Measurements from ENCODE around the gene NMRK1.

Gene NMRK1

DNA sequence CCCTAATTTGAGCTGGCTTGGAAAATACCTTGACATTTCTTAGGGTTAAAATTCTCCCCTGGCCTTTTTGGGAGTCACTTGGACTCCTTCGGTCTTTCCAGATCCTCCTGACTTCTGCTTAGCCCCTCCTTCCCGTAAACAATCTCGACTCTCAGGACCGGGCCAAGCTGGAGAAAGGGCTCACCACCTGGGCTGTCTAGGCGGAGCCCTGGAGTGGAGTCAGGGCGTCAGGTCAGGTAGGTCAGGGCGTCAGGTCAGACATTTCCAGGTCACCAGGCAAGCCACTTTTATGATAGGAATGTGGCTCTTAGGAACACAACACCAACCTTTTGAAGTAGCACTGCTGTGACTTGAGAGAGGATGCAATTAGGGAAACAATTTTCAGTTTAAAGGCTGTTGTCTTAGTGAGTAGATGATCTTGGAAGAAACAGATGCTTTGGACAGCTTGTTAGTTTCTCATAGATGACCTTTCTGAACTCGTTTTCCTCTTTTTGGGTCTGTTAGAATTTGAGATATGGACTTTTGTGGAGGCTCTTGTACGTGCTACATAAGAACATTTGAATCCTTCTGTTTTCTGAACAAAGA lies 13.1 kb upstream of the NMRK1 start:
- no peak for DNase-seq

DNA sequence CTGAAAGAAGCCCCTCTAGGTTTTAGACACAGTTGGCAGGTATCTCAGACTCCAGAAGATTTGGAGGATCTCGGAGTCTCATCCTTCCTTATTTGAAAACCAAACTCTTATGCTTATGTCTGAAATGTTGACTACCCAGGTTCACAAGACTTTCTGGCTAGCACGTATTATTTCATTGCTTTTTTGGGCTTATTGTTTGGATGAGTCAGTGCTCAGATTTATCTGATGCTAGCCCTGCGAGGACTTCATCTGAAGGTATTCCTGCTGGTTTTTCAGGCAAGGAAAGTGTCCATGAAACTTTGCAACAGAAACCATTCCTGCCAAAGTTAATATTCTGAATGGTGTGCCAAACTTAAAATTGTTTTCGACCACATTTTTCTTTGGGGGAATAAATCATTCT lies 8.8 kb upstream of the NMRK1 start:
- no peak for DNase-seq

DNA sequence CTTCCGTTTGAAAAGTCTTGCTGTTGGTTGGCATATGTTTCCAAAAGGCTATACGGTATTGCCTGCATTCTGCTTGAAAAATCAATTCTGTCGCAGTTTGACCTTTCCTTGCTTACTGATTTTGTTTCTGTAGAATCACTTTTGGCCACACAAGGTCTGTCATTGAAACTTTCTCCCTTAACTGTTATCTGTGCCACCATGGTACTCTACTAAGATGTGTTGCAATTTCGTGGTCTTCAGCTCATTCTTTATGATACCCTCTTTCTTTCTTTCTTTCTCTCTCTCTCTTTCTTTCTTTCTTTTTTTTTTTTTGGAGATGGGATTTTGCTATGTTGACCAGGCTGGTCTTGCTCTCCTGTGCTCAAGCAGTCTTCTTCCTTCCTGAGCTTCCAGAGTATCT lies 4.8 kb upstream of the NMRK1 start:
- DNase-seq: no peak

DNA sequence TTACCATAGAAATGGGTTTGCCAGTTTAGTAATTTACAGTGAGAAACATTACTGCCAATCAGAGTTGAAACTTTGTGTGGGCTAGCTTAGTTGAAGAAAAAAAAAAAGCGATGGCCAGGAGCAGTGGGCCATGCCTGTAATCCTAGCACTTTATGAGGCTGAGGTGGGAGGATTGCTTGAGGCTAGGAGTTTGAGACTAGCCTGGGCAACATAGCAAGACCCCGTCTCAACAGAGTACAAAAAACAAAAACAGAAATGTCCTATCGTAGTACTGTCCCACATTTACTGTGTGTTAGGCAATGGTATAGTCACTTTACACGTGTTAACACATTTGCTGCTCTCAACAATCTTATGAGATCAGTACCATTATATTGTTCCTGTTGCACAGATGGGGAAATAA lies 2.6 kb upstream of the NMRK1 start:
- no peak for DNase-seq

DNA sequence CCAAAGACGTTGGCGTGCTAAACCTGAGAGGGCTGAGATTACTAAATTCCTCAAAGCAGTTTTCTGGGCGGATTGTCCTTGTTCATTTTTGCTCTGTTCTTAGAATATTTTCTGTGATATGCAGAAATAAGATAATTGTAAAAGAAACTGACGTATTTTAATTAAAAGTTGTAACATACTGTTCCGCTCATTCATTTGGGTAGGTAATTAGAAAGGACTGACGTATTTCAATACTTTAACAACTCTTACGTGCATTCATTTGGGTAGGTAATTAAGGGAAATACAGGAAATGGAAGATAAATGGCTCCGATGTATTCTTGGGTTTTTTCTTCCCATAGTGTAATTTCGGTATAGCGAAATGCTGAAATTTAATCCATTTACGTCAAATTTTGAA lies 1.4 kb upstream of the NMRK1 start:
- DNase-seq: no peak

DNA sequence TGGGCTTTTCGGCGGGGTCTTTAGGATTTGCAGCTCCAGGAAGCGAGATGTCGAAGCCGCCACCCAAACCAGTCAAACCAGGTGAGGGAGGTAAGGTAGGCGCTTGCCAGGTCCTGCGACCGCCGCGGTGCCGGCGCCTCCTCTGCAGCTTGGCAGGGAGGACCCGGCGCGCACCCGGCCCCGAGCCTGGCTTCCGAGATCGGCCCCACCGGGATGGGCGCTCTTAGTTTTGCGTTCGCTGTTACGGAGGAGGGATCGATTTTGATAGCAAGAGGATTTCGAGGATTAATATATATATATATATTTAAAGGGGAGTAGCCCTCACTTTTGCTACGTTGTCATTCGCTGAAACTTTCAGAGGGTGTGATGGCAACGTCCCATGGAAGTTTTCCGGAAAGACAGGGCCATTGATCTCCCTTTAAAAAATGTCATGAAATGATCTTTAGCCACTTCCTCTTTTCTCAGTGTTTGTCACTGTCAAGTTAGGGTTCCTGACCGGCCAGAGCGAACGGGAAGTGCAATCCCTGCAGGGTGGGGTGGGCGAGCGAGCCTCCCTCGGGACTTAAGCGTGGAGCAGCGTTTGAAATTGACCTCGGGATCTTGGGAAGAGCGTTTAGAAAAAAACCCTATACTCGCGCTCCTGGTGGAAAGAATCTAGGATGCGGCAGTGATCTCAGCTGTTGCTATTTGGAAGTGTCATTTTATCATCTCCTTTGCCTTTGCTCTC lies 854 bp upstream of the NMRK1 start:
- DNase-seq: peak; percentile 30

DNA sequence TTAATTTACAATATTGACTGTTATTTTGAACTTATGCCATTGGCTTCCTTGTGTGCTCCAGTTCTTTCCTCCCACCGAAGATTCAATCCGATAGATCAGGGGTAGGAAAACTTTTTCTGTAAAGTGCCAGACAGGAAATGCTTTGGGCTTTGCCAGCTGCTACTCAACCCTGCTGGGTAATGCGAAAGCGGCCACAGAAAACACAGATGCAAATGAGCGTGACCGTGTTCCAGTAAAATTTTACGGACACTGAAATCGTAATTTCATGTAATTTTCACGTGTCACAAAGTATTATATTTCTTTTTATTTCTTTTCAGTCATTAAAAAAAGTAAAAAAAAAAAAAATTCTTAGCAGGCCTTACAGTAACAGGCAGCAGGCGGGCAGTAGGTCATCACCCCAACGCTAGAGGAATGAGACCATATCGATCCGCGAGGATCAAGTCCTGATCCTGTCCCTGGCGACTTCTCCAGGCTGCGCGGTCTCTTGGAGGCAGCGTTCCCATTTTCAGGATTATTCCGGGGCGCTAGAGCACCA lies 599 bp downstream of the NMRK1 start:
- DNase-seq: peak; percentile 38

DNA sequence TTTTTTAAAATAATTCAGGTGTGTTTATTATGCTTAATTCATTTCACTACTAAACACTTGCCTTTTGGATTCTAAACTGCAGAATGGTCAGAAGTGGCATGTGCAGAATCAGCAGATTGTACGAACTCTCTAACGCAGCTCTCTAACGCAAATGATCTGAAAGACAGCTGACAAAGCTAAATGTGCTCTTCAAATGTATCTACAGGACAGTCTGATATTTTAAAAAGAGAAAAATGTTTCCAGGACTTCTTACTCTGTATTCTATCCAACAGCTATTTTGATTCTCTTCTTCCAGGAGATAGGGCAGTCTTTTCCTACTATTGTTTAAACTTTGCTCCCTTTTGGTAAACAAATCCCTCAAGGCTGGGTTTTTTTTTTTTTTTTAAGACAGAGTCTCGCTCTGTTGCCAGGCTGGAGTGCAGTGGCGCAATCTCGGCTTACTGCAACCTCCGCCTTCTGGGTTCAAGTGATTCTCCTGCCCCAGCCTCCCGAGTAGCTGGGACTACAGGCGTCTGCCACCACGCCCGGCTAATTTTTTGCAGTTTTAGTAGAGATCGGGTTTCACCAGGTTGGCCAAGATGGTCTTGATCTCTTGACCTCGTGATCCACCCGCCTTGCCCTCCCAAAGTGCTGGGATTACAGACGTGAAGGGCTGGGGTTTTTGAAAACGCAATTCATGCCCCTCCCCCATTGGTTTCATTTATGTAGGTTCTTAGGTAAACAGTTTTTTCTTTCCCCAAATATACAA lies 1.2 kb downstream of the NMRK1 start:
- DNase-seq: peak; percentile 28

DNA sequence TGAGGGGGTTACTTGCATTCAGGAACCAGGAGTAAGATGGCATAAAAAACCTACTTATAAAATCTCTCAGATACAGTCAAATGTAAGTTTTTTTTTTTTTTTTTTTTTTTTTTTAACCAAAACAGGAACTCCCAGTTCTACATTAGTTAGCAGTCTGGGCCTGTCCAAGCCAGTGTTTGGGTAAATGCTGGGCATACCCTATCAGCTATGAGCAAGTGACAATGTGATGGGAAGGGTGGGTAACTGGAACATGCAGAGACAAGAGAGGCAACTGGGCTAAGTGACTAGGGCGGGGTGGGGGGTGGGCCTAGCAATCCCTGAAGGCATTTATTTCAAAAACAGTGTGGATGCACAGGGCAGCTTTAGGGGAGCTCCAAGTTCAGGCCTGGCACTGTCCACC lies 2.3 kb downstream of the NMRK1 start:
- DNase-seq: no peak

DNA sequence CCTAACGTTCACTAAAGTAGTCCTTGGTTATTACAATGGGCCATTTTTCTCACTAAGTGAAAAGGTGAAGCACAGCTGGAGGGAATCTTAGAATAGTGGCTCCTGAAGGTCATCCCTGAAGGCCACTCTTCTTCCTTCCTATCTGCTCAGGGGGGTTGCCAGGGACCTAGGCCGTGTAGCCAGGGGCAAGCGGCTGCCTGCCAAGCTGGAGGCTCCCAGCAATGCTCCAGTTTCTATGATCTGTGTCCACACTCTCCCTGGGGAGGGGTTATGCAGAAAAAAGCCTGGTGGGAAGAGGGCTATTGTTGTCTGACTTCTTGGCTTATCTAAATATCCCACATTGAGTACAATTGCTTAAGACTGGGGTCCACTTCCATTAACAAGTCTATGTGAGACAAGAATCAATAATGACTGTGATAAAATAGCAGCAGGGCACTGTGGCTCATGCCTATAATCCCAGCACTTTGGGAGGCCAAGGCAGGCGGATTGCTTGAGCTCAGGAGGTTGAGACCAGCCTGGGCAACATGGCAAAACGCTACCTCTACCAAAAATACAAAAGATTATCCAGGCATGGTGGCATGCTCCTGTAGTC lies 3.8 kb downstream of the NMRK1 start:
- DNase-seq: no peak

DNA sequence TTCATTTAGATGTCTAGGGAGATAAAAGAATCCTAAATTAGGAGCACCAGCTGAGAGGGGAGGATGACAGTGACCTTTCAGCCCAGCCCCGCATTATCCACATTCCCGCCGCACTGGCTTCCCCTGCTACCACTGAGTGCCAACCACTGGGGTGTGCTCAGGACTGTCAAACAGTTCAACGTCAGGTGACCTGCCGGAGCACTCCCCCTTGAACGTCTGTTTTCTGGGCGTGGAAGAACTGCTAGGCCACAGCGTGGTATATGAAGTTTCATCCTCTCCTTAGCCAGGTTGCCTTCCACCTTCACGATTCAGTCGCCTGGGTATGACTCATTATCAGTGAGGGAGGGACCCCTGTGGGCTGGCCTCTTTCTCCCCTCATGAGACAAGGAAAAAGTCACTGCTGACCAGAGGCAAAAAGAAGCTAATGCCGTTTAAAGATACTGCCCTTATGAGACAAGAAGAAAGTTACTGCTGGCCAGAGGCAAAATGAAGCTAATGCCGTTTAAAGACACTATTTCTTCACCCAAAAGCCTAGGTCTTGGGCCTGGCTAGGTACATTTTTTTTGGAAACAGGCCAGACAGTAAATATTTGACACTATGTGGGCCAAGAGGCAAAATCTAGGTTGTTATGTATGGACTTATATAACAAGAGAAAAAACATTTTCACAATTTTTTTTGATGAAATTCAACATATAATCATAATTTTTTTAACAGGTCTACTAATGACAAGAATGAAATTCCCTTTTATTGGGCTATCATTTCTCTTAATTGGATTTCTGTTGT lies 4.6 kb downstream of the NMRK1 start:
- peak; percentile 29 for DNase-seq

DNA sequence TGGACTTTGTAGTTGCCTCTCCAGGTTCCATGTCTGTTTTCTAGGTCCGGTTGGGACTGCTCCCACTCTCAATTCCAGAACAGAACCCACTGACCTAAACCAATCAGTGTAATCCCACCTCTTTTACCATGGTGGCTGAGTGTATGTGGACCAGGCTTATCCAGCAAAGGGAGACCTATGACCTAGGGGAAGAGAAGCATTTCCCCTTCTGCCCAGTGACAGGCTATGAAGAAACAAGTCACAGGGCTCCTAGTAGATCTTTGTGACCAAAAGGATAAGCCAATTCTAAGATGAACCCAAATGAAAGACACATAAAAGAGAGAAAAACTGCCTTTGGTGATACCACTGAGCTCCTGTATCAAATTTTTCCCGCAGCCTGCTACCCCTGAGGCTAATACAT lies 6.3 kb downstream of the NMRK1 start:
- DNase-seq: no peak

DNA sequence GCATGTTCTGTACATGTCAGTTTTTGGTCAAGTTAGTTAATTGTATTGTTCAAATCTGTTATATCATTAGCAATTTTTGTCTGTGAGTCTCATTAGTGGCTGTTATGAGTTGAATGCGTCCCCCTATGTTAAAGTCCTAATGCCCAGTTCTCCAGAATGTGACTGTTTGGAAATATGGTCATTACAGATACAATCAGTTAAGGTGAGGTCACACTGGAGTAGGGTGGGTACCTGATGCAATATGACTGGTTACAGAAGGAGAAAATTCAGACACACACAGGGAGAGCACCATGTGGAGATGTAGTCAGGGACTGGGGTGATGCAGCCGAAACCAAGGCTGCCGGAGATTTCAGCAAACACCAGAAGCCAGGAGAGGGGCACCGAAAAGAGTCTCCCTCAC lies 15.1 kb downstream of the NMRK1 start:
- no peak for DNase-seq

DNA sequence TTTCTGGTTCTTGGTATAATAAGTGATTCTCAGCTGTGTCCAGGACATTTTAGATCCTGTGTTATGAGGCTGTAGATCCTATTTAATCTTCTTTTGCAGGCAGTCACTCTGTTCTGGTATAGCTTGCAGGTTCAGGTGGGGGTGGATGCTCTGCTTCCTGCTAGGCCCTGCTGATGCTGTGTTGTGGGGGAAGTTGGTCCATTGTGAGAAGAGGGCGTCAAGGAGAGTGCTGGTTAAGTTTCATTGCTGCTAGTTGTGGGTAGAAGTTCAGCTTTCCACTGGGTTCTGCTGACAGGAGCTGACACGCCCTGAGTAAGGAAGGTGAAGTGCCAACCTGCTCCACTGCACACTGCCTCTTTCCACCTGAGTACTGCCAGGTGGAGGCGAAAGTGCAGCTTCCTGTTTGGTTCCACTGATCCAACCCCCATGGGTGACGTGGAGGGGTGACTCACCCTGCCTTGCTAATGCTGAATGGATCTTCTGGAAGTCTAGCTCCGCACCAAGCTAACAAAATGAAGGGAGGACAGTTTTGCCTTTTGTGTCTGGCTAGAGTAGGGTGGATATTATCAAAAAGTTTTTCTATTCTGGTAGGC lies 16.3 kb downstream of the NMRK1 start:
- DNase-seq: peak; percentile 69

DNA sequence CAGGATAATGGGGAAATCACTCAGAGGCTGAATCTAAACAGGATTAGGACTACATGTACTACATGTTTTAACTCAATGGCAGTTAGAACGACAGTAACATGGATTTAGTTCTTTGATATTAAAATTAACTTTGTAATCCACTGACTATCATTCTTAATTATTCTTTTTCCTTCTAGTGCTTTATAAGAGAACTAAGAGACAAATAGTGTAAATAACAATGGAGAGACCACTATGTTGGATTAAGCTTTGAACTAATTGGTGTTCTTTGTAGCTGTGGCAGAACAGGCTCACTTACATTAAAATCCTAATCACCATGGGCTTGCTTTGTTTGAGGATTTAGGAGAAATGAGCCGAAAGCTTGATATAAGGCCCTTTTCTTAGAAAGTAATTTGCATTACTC lies 18.8 kb downstream of the NMRK1 start:
- no peak for DNase-seq

DNA sequence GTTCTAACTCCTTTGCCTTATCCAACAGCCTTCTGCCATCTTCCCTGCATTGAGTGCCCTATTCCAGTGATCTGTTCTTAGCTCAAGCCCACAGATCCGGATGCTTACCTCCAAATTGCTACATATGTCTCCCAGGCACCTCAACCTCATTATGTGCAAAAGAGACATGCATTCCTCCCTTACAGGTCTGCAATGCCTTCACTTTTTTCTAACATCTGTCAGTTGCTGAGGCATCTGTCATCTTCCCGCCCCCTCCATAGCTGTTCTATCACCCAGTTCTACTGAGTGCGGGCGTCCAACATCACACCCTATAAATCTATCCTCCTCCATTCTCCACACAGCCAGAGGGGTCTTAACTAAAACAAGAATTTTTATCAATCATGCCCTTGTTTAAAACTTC lies 20.1 kb downstream of the NMRK1 start:
- DNase-seq: no peak

DNA sequence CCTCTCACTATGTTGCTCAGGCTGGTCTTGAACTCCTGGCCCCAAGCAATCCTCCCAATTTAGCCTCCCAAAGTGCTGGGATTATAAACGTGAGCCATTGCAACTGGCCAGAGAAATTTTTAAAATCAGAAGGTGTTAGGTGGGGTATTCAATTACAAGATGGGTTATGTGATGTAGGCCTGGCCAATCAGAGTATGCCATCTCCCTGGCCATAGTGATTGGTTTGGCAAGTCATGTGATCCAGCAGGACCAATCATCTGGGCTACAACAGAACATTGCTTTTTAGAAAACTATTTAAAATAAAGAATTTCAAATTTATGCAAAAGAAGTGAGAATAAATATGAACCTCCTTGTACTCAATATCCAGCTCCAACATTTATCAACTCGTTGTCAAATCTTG lies 22.4 kb downstream of the NMRK1 start:
- no peak for DNase-seq

DNA sequence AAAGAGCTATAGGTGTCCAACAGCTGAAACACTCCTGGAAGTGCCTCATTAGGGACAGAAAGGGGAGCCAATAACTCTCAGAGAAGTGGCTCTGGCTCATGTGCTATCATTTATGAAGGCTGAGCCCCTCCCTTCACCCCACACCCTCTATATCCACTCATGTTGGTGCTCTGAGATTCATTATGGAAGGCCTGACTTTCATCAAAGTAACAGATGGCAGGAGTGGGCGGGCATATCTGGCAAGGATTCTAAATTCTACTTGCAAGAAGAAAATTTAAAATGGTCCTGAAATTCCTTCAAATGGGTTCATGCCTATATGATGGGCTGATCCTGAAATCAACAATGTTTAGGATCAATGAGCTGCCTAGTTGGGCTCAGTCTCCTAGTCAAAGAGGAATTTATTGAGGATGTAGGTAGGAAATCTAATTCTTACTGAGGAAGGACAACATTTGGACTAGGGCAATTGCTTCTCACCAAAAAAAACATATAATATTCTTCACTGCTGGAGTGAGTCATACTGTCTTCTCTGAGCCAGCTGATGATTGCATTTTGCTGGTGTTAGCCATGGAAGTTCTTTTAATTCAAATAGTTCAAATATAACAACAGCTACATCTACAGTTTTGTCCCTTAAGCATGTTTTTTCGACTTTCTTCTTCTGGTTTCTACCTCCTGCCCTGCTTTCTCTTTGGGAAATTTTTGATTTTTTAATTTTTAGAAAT lies 23.5 kb downstream of the NMRK1 start:
- DNase-seq: no peak

DNA sequence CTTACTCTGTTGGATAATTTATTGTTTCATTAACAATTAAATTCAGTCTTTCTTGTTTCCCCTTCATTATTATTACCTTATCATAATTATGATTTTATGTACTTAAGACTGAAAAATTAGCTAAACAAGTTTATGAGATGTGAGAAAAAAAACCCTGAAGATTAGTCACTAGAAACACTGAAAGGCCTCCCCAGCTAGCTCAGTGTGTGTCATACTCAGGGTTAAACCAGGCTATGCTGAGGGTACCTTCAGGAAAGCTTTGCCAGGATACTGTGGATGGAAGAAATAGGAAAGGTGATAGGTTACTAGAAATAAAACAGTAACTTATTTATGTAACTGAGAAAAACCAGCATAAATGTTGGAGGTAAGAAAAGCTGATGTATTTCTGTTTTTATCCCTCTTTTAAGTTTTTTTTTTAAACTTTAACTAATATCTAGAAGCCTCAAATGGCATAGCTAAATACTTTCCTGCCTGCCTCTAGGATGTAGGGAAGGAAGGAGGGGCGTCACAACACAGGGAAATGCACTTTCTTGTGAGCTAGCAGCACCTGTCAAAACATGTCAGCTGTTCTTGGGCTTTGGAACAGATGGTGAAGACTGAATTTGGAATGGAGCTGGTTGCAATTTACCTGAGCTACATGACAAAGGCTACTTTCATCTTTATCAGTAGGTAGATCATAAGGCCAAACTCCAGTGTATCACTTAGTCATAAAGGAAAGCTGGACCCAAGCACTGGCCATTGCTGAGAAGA lies 24.2 kb downstream of the NMRK1 start:
- no peak for DNase-seq

DNA sequence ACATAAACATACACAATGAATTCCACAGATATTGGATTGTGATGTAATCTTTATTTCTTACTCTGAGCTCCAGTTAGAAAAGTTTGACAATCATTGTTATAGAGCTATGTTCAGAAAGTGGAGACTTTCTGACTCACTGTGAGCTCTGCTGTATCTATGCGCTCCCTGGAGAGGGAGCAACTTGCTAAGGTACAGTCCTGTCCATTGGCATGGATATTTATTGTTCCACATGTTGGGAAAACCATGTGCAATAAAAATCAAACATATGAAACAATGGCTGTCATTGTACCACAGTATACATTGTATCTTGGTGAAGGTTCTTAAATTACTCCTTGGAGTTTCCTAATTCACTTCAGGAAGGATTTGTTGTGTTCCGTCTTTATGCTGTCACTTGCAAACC lies 26.8 kb downstream of the NMRK1 start:
- DNase-seq: no peak

Data from activated T-cell treated with anti-CD3 and anti-CD28 coated beads, Interleukin-2, amount 50 U/mL, for 1 hour (primary cell).